HG02981 (cell line): ENCODE data around the gene JARID2.
"Not testable (repeated sequence)": the region's sequence is repeated elsewhere in the genome, so short reads cannot be mapped to it uniquely, and the experiment has no call there.

Experiments used
- ATAC-seq: cut with Tn5 transposase; IDR thresholded peaks from one replicate; pipeline ENCODE4 v1.9.1; 2021; ENCODE audit warnings: mild to moderate bottlenecking, moderate library complexity; ENCODE audit not compliant: unreplicated experiment

JARID2 gene

DNA sequence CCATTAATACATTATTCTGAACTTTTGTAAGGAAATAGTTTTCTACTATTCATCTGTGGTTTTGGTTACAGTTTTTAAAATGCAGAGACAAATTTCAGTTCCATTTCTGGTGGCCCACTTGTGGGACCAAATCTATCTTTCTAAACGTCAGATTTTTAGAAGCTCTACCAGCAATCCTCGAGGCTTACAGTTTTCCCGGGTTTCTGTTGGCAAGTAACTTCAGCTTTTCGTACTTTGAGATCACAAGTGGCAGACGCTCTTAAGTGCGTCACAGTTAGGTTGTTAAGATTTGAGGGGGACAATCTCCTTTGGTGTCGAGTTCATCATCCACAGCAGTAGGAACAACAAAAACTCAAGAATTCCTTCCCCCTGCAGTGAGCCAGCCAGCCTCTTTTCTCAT lies 60.0 kb downstream of the JARID2 start:
- ATAC-seq, result no peak

DNA sequence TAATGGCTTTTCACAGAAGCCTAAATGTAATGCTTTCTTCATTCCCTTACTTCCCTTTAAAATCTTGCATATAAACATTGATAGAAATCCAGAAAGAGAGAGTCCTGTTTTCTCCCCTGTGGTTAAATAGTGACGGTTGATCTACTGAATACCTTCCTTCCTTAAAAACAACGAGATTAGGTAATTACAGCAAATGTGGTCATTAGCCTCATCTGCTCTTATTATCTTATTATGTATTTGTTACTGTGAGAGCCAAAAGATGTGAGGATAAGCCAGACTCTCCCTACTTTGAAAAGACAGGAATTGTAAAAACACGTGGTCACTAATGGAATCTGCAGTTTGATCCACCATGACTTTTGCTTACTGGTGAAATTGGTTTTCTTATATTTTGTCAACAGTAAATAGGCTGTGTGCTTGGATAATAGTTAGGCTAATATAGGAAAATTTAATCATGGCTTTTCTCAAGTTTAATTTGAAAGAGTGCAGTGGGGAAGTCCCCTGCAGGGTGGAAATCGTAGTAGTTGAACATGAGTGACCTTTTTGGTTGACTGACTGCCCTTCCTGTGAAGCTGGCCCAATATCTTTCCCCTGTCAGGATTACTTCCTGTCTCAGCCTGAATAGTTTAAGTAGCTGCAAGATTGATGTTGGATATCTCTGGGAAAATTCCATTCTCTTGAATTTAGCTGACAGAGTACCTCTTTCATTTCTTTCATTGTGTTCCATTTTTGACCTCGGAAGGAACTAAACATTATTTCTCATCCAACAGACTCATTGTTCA lies 62.8 kb downstream of the JARID2 start:
- ATAC-seq, result no peak

GRCh38 chr6:15309611-15310283 lies 63.9 kb downstream of the JARID2 start:
- no peak for ATAC-seq

- no peak for ATAC-seq
Measured at GRCh38 chr6:15310680-15311079, 64.8 kb downstream of the JARID2 start.

DNA sequence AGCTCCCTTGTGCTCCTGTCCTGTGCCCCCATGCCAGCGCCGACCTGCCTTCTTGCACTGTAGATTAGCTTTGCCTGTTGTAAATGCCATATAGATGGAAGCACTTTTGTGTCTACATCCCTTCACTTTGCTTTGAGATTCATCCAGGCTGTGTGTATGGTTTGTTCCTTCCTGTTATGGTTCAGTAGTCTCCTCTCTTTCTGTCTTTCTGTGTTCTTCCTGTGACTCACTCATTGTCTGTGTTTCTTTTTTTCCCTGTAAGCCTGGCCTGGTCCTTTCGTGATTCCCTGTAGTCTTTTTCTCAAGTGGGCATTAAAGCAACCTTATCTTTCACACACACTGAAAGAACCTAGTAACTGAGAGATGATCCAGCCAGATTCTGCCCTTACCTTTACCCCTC lies 66.6 kb downstream of the JARID2 start:
- no peak for ATAC-seq

GRCh38 chr6:15313367-15313766 lies 67.5 kb downstream of the JARID2 start:
- ATAC-seq, result no peak

GRCh38 chr6:15316754-15317153 lies 70.9 kb downstream of the JARID2 start:
- no peak for ATAC-seq

GRCh38 chr6:15317251-15317650 lies 71.4 kb downstream of the JARID2 start:
- ATAC-seq, result no peak

DNA sequence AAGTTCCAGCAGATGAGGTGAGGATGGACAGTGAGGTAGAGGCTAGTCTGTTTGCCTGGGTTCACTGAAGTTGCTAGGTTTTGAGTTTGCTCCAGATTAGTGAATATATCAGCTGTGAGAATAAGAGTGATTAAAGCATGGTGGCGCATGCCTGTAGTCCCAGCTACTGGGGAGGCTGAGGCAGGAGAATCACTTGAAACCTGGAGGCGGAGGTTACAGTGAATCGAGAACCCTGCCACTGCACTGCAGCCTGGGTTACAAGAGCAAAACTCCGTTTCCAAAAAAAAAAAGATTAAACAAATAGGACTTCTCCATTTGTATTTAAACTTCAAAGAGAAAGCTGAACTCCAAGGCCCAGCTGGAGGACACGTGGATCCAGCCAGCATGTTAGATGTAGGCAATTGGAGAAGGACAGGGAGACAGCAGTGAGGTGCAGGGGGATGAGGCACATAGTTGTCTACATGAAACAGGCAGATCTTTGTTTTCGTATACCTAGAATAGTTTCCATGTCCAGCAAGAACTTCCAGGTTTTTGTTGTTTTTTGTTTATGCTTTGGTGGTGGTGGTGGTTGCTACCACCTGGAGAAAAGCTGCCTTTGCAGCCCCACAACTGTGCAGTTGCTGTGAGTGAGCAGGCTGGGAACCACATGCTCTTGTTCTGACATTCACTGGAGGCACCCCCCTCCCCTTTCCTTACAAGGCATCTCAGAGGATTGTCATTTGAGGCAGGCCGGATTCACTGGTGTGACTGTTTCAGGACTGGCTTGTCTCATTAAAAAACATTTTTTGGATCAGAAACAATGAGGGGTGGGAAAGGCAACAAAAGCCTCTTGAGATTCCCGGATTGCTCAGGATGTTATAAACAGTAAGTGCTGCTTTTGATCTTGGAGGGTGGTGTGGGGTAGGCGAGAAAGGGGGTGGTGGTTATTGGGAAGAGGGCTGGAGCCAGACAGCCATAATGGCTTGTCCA lies 72.3 kb downstream of the JARID2 start:
- no peak for ATAC-seq

DNA sequence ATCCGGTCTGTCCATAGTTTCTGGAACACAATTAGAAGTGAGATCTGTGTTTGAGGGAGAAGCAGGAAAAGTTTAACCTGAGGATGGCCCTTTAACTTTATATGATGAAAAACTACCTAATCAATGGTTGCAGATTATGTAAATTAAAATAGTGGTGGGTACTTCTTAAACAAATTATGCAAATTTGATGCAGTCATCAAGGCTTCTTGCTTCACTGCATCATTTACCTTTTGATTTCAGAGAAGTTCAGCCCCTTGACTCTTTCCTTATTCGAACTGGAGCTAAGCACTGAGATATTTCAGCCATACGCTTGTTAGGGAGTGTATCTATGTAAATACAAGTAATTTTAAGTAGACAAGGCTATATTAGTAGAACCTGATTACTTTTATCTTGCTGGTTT lies 73.8 kb downstream of the JARID2 start:
- ATAC-seq, result no peak

GRCh38 chr6:15320693-15321092 lies 74.8 kb downstream of the JARID2 start:
- ATAC-seq, result no peak

GRCh38 chr6:15322184-15322583 lies 76.3 kb downstream of the JARID2 start:
- ATAC-seq, result no peak

- no peak for ATAC-seq
Measured at GRCh38 chr6:15322781-15323536, 77.1 kb downstream of the JARID2 start.

DNA sequence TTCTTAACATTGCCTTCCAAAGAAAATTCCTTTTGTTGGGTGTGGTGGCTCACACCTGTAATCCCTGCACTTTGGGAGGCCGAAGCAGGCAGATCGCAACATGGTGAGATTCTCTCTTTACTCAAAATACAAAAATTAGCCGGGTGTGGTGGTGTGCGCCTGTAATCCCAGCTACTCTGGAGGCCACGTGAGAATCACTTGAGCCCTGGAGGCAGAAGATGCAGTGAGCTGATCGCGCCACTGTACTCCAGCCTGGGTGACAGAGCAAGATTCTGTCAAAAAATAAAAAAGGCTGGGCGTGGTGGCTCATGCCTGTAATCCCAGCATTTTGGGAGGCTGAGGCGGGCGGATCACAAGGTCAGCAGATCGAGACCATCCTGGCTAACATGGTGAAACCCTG lies 77.7 kb downstream of the JARID2 start:
- not testable (repeated sequence) for ATAC-seq

DNA sequence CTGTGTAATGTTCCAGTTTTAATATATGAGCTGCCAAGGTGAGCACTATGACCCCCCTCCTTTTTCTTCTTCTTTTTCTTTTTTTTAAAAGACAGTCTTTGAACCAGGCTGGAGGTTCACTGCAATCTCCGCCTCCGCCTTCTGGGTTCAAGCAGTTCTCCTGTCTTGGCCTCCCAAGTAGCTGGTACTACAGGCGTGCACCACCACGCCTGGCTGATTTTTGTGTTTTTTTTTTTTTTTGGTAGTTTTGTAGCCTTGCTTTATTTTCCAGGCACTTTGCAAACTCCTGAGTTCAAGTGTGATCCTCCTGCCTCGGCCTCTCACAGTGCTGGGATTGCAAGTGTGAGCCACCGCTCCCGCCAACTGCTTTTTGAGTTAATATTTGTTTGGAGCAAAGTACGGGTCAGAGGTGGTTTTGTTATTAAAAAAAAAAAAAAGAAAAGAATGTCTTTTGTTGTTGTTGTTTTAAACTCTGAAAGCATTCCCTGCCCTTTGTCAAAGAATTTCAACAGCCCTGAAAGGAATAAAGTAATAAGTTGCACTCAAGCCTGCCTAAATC lies 78.6 kb downstream of the JARID2 start:
- no peak for ATAC-seq

- ATAC-seq, result no peak
Measured at GRCh38 chr6:15325540-15325955, 79.7 kb downstream of the JARID2 start.

GRCh38 chr6:15326067-15326614 lies 80.3 kb downstream of the JARID2 start:
- ATAC-seq, result no peak

- ATAC-seq, result no peak
Measured at GRCh38 chr6:15327271-15327670, 81.4 kb downstream of the JARID2 start.

- ATAC-seq, result no peak
Measured at GRCh38 chr6:15329197-15329671, 83.4 kb downstream of the JARID2 start.
